A549 (cell line): ENCODE measurements around the gene GRIK4. TPM values are rescaled to one million over a fixed set of nuclear protein-coding genes. Genes with fewer than 3 reads are reported as not detected.

ENCODE experiments used
- ATAC-seq, 2 experiments: fragments of 200-7000 bp in 1 of 2; fragments of >200 bp in 1 of 2; cut with Nextera tagmentation in 1 of 2; cut with Tn5 transposase in 1 of 2; 3 replicates each; pipeline versions ENCODE4 v1.8.0 to v1.9.1; 2018 to 2020; ENCODE audit warnings: mild to moderate bottlenecking in 1 of 2, moderate library complexity in 1 of 2
- CTCF ChIA-PET: fragments of 300-600 bp; sonication (Branson Sonifier 250); formaldehyde crosslinking; extraction: SDS; loops from one replicate; lab custom pipeline; 2021; ENCODE audit warnings: antibody characterized with exemption, inconsistent platforms; lab: Yijun Ruan, JAX
- POLR2A ChIA-PET: fragments of 350-600 bp; formaldehyde crosslinking; extraction: SDS; loops from one replicate; lab custom pipeline; 2021; ENCODE audit warnings: antibody characterized with exemption, inconsistent platforms; lab: Yijun Ruan, JAX
- DNase-seq, 2 experiments: peaks; one replicate each; pipeline versions ENCODE4 v3.0.0 to v3.0.0-alpha.2; 2011 to 2016; ENCODE audit warnings: low read depth in 1 of 2, low spot score in 1 of 2
- FAIRE-seq: peaks from 2 replicates; lab custom pipeline; 2011; peaks lifted over from hg19 to GRCh38; lab: Jason Lieb, UNC
- H3K27ac ChIP-seq, 2 experiments: fragments of >200 bp; sonication (Bioruptor Twin); formaldehyde crosslinking; 3 replicates each; pipeline ENCODE4 v1.5.1; 2016 to 2017
- H3K4me1 ChIP-seq: fragments of >200 bp; sonication (Bioruptor Twin); formaldehyde crosslinking; 3 replicates; pipeline ENCODE4 v1.6.1; 2016
- H3K4me2 ChIP-seq: fragments of >200 bp; sonication (Bioruptor Twin); formaldehyde crosslinking; 3 replicates; pipeline ENCODE4 v1.6.1; 2016
- H3K4me3 ChIP-seq: fragments of >200 bp; sonication (Bioruptor Twin); formaldehyde crosslinking; 3 replicates; pipeline ENCODE4 v1.5.1; 2016
- H3K9me3 ChIP-seq: fragments of >200 bp; sonication (Bioruptor Twin); formaldehyde crosslinking; 3 replicates; pipeline ENCODE4 v1.6.1; 2016
- BHLHE40 ChIP-seq: IDR thresholded peaks from 2 replicates; pipeline ENCODE4 v1.6.1; 2012; ENCODE audit warnings: low read depth, low read length, inconsistent platforms
- CHD2 ChIP-seq: fragments of 150-350 bp; IDR thresholded peaks from 2 replicates; pipeline ENCODE4 v1.6.1; 2014; ENCODE audit warnings: low read length; ENCODE audit not compliant: partially characterized antibody
- EHMT2 ChIP-seq: fragments of 200-600 bp; sonication (generic); IDR thresholded peaks from 2 replicates; pipeline ENCODE4 v1.6.1; 2016; ENCODE audit warnings: antibody characterized with exemption, low read depth, mild to moderate bottlenecking, moderate library complexity
- FOSL2 ChIP-seq, 2 experiments: fragments of 450-650 bp in 1 of 2; fragments of >200 bp in 1 of 2; sonication (Bioruptor Twin) in 1 of 2; formaldehyde crosslinking; IDR thresholded peaks; 2 replicates each; pipeline versions ENCODE4 v1.5.0 to v1.6.1; 2016 to 2020; ENCODE audit warnings: mild to moderate bottlenecking in 1 of 2, moderate library complexity in 1 of 2
- HDAC2 ChIP-seq: fragments of 200-600 bp; sonication (generic); IDR thresholded peaks from 2 replicates; pipeline ENCODE4 v1.6.1; 2016
- HOXB5 ChIP-seq: fragments of 250-450 bp; sonication (Bioruptor Pico); IDR thresholded peaks from 2 replicates; pipeline ENCODE4 v1.5.0; 2020; ENCODE audit warnings: mild to moderate bottlenecking, moderate library complexity
- JUNB ChIP-seq: fragments of >200 bp; sonication (Bioruptor Twin); formaldehyde crosslinking; IDR thresholded peaks from 2 replicates; pipeline ENCODE4 v1.6.1; 2016
- MAFK ChIP-seq: fragments of 450-650 bp; IDR thresholded peaks from 2 replicates; pipeline ENCODE4 v1.6.1; 2014; ENCODE audit not compliant: partially characterized antibody
- NPAS2 ChIP-seq: fragments of 250-450 bp; sonication (Bioruptor Pico); IDR thresholded peaks from 2 replicates; pipeline ENCODE4 v1.8.0; 2022; ENCODE audit warnings: mild to moderate bottlenecking, moderate library complexity, borderline replicate concordance
- PHF8 ChIP-seq: fragments of 200-600 bp; sonication (generic); IDR thresholded peaks from 2 replicates; pipeline ENCODE4 v1.6.1; 2016; ENCODE audit warnings: low read depth, mild to moderate bottlenecking, antibody characterized with exemption, moderate library complexity, borderline replicate concordance
- POLR2AphosphoS2 ChIP-seq: conservative IDR thresholded peaks from 2 replicates; pipeline ENCODE4 v1.6.1; 2012; ENCODE audit warnings: low read length, improper control_type of control experiment, inconsistent platforms
- RARB ChIP-seq: fragments of 250-450 bp; sonication (Bioruptor Pico); IDR thresholded peaks from 2 replicates; pipeline ENCODE4 v1.8.0; 2021; ENCODE audit warnings: mild to moderate bottlenecking, moderate library complexity
- RCOR1 ChIP-seq: fragments of 150-350 bp; IDR thresholded peaks from 2 replicates; pipeline ENCODE4 v1.6.1; 2014; ENCODE audit warnings: antibody characterized with exemption, low read length, low read depth
- RNF2 ChIP-seq: fragments of 200-600 bp; sonication (generic); IDR thresholded peaks from 2 replicates; pipeline ENCODE4 v1.6.1; 2016; ENCODE audit warnings: low read depth, mild to moderate bottlenecking, antibody characterized with exemption, moderate library complexity, borderline replicate concordance
- TFCP2L1 ChIP-seq: fragments of 250-450 bp; sonication (Bioruptor Pico); IDR thresholded peaks from 2 replicates; pipeline ENCODE4 v1.5.0; 2021; ENCODE audit warnings: mild to moderate bottlenecking
- ZSCAN20 ChIP-seq: fragments of 250-450 bp; sonication (Bioruptor Pico); IDR thresholded peaks from 2 replicates; pipeline ENCODE4 v1.8.0; 2022; ENCODE audit warnings: mild to moderate bottlenecking, moderate library complexity
- WGBS: methylation state at CpG from one replicate; pipeline ENCODE4 v1.1.6; 2017; ENCODE audit errors: missing lambda C conversion rate; 5-methylcytosine and 5-hydroxymethylcytosine counted together
- polyA plus RNA-seq, 4 experiments: library from polyadenylated mRNA; depleted of rRNA in 3 of 4; stranded (reverse); fragments of >200 nt; fragmentation: RNase III in 1 of 4; extraction: RNeasy Plus Mini Kit Qiagen cat#74134 plus additional on column Dnase treatment in 1 of 4; gene quantifications; 2 replicates in 3 of 4; 3 replicates in 1 of 4; pipeline ENCODE4 v1.2.3, GENCODE V29; 2011 to 2017
- TF ChIP-seq, protein P1 (sequence below): fragments of >200 bp; sonication (Bioruptor Twin); formaldehyde crosslinking; IDR thresholded peaks from 3 replicates; pipeline ENCODE4 v1.5.1; 2016
- TF ChIP-seq, protein P2 (sequence below): fragments of 200-600 bp; sonication (generic); IDR thresholded peaks from 2 replicates; pipeline ENCODE4 v1.6.1; 2016; ENCODE audit warnings: antibody characterized with exemption, mild to moderate bottlenecking, moderate library complexity
- TF ChIP-seq, protein P3 (sequence below): fragments of 450-650 bp; IDR thresholded peaks from 2 replicates; pipeline ENCODE4 v1.6.1; 2014; ENCODE audit warnings: antibody characterized with exemption
- TF ChIP-seq, protein P4 (sequence below): fragments of >200 bp; sonication (Bioruptor Twin); formaldehyde crosslinking; IDR thresholded peaks from 3 replicates; pipeline ENCODE4 v1.6.1; 2016
- TF ChIP-seq, protein P5 (sequence below): fragments of 250-450 bp; sonication (Bioruptor Pico); IDR thresholded peaks from 2 replicates; pipeline ENCODE4 v1.5.0; 2021; ENCODE audit warnings: mild to moderate bottlenecking, moderate library complexity, borderline replicate concordance
- TF ChIP-seq, protein P6 (sequence below): IDR thresholded peaks from 2 replicates; pipeline ENCODE4 v1.6.1; 2012

GRIK4 gene
- polyA plus RNA-seq, 2 of the 4 experiments (the other 2 are of a cell fraction), result 0.01 TPM; not detected in 1

DNA sequence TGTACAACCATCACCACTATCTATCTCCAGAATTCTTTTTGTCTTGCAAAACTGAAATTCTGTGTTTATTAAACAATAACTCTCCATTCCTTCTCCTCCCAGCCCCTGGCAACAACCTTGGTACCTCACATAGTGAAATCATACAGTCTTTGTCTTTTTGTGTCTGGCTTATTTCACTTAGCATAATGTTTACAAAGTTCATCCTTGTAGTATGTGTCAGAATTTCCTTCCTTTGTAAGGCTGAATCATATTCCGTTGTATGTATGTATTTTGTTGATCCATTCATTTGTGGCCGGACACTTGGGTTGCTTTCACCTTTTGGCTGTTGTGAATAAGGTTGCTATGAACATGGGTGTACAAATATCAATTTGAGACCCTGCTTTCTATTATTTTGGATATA is 268.7 kb downstream of the GRIK4 start:
- no peak for DNase-seq
- TF ChIP-seq, protein P1, sequence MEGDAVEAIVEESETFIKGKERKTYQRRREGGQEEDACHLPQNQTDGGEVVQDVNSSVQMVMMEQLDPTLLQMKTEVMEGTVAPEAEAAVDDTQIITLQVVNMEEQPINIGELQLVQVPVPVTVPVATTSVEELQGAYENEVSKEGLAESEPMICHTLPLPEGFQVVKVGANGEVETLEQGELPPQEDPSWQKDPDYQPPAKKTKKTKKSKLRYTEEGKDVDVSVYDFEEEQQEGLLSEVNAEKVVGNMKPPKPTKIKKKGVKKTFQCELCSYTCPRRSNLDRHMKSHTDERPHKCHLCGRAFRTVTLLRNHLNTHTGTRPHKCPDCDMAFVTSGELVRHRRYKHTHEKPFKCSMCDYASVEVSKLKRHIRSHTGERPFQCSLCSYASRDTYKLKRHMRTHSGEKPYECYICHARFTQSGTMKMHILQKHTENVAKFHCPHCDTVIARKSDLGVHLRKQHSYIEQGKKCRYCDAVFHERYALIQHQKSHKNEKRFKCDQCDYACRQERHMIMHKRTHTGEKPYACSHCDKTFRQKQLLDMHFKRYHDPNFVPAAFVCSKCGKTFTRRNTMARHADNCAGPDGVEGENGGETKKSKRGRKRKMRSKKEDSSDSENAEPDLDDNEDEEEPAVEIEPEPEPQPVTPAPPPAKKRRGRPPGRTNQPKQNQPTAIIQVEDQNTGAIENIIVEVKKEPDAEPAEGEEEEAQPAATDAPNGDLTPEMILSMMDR, result no peak
- TF ChIP-seq, protein P2, sequence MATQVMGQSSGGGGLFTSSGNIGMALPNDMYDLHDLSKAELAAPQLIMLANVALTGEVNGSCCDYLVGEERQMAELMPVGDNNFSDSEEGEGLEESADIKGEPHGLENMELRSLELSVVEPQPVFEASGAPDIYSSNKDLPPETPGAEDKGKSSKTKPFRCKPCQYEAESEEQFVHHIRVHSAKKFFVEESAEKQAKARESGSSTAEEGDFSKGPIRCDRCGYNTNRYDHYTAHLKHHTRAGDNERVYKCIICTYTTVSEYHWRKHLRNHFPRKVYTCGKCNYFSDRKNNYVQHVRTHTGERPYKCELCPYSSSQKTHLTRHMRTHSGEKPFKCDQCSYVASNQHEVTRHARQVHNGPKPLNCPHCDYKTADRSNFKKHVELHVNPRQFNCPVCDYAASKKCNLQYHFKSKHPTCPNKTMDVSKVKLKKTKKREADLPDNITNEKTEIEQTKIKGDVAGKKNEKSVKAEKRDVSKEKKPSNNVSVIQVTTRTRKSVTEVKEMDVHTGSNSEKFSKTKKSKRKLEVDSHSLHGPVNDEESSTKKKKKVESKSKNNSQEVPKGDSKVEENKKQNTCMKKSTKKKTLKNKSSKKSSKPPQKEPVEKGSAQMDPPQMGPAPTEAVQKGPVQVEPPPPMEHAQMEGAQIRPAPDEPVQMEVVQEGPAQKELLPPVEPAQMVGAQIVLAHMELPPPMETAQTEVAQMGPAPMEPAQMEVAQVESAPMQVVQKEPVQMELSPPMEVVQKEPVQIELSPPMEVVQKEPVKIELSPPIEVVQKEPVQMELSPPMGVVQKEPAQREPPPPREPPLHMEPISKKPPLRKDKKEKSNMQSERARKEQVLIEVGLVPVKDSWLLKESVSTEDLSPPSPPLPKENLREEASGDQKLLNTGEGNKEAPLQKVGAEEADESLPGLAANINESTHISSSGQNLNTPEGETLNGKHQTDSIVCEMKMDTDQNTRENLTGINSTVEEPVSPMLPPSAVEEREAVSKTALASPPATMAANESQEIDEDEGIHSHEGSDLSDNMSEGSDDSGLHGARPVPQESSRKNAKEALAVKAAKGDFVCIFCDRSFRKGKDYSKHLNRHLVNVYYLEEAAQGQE, result no peak
- no peak for TF ChIP-seq MAFK
- no peak for TF ChIP-seq POLR2AphosphoS2
- no peak for TF ChIP-seq EHMT2
- TF ChIP-seq RCOR1, result no peak
- no peak for TF ChIP-seq HOXB5 (CRISPR knock-in tag)
- TF ChIP-seq PHF8, result no peak
- TF ChIP-seq NPAS2, result no peak
- TF ChIP-seq, all 56 proteins: peak for 0
- no peak overlapping the region for H3K4me2 ChIP-seq
- H3K9me3 ChIP-seq, result no peaks in the 10 kb centered on the region
- no peaks in the 10 kb centered on the region for H3K4me1 ChIP-seq
- no peak overlapping the region for H3K4me3 ChIP-seq
- FAIRE-seq (no peak), ATAC-seq (no peak)
- 39% methylated on average over 2 of the region's 2 CpGs for WGBS
- H3K27ac ChIP-seq, result no peak overlapping the region
- CTCF ChIA-PET, result no interaction called here
- POLR2A ChIA-PET, result no interaction called here

DNA sequence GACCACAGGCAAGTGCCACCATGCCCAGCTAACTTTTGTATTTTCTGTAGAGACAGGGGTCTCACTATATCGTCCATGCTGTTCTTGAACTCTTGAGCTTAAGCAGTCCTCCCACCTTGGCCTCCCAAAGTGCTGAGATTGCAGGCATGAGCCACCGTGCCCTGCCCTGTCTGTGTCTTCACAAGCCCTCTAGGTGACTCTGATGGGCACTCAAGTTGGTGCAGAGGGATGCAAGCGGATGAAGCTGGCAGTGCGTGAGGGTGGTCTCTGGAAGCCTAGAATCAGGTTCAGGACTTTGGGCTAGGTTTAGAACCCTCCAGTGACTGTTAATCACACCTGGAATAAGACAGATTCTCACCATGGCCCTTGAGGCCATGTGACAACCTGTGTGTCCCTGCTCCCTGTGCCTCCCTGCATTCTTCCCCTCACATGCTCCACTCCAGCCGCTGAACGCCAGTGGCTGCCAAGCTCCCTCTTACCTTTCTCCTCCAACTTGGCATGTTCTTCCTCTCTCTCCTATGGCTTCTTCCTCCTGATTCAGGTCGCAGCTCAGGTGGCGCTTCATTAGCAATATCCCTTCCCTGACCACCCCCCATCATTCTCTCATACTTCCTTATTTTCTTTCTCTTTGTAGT is 270.1 kb downstream of the GRIK4 start:
- no peak overlapping the region for H3K4me3 ChIP-seq
- no peaks in the 10 kb centered on the region for H3K4me1 ChIP-seq
- ChIA-PET CTCF (no interaction called here), POLR2A (interaction anchor here (0.5 kb wide), 1 partner anchor 1913 kb away, joined by 5 read pairs; no protein-coding TSS in a partner anchor)
- no peak overlapping the region for H3K27ac ChIP-seq
- FAIRE-seq, result no peak
- no peak overlapping the region for H3K4me2 ChIP-seq
- H3K9me3 ChIP-seq, result no peaks in the 10 kb centered on the region
- no peak for DNase-seq
- WGBS, result 54% methylated on average over 7 of the region's 8 CpGs
- no peak for ATAC-seq
- TF ChIP-seq, protein P3, sequence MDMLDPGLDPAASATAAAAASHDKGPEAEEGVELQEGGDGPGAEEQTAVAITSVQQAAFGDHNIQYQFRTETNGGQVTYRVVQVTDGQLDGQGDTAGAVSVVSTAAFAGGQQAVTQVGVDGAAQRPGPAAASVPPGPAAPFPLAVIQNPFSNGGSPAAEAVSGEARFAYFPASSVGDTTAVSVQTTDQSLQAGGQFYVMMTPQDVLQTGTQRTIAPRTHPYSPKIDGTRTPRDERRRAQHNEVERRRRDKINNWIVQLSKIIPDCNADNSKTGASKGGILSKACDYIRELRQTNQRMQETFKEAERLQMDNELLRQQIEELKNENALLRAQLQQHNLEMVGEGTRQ, result no peak
- TF ChIP-seq, protein P2, result no peak
- TF ChIP-seq TFCP2L1 (CRISPR knock-in tag) (no peak), ZSCAN20 (CRISPR knock-in tag) (no peak), HDAC2 (no peak), BHLHE40 (no peak), CHD2 (no peak), RARB (CRISPR knock-in tag) (no peak), NPAS2 (no peak), POLR2AphosphoS2 (no peak), RNF2 (no peak), JUNB (no peak), RCOR1 (no peak), FOSL2 (IDR thresholded peaks at IDR 0.05) (no peak), FOSL2 (CRISPR knock-in tag; IDR thresholded peaks at IDR 0.05) (no peak)
- TF ChIP-seq, protein P4, sequence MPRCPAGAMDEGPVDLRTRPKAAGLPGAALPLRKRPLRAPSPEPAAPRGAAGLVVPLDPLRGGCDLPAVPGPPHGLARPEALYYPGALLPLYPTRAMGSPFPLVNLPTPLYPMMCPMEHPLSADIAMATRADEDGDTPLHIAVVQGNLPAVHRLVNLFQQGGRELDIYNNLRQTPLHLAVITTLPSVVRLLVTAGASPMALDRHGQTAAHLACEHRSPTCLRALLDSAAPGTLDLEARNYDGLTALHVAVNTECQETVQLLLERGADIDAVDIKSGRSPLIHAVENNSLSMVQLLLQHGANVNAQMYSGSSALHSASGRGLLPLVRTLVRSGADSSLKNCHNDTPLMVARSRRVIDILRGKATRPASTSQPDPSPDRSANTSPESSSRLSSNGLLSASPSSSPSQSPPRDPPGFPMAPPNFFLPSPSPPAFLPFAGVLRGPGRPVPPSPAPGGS, result no peak
- TF ChIP-seq, protein P5, sequence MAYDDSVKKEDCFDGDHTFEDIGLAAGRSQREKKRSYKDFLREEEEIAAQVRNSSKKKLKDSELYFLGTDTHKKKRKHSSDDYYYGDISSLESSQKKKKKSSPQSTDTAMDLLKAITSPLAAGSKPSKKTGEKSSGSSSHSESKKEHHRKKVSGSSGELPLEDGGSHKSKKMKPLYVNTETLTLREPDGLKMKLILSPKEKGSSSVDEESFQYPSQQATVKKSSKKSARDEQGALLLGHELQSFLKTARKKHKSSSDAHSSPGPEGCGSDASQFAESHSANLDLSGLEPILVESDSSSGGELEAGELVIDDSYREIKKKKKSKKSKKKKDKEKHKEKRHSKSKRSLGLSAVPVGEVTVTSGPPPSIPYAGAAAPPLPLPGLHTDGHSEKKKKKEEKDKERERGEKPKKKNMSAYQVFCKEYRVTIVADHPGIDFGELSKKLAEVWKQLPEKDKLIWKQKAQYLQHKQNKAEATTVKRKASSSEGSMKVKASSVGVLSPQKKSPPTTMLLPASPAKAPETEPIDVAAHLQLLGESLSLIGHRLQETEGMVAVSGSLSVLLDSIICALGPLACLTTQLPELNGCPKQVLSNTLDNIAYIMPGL (CRISPR knock-in tag), result no peak
- TF ChIP-seq, protein P6, sequence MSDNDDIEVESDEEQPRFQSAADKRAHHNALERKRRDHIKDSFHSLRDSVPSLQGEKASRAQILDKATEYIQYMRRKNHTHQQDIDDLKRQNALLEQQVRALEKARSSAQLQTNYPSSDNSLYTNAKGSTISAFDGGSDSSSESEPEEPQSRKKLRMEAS, result no peak
